HUDEP-2 (cell line): ENCODE data around the gene ARID1B.

Experiments used
- DNase-seq, 76 experiments: peaks; one replicate each; lab custom pipeline; 2025; ENCODE audit not compliant: unreplicated experiment in 76 of 76; lab: John Stamatoyannopoulos, UW

ARID1B gene

GRCh38 chr6:157063176-157063905 is 286.2 kb downstream of the ARID1B start:
- DNase-seq: no peak

GRCh38 chr6:157063923-157064322 is 286.7 kb downstream of the ARID1B start:
- no peak for DNase-seq

- no peak for DNase-seq
These were observed 287.3 kb downstream of the ARID1B start for GRCh38 chr6:157064502-157064901.

GRCh38 chr6:157065366-157065765 is 288.2 kb downstream of the ARID1B start:
- no peak for DNase-seq

GRCh38 chr6:157066781-157067491 is 289.8 kb downstream of the ARID1B start:
- no peak for DNase-seq

- no peak for DNase-seq
These were observed 290.3 kb downstream of the ARID1B start for GRCh38 chr6:157067507-157067906.

- no peak for DNase-seq
These were observed 291.6 kb downstream of the ARID1B start for GRCh38 chr6:157068691-157069324.

GRCh38 chr6:157069585-157069984 is 292.4 kb downstream of the ARID1B start:
- DNase-seq: no peak

- no peak for DNase-seq
These were observed 293.4 kb downstream of the ARID1B start for GRCh38 chr6:157070403-157071107.

- no peak for DNase-seq
These were observed 294.9 kb downstream of the ARID1B start for GRCh38 chr6:157072128-157072527.

GRCh38 chr6:157073596-157073995 is 296.4 kb downstream of the ARID1B start:
- no peak for DNase-seq

- DNase-seq: no peak
These were observed 297.8 kb downstream of the ARID1B start for GRCh38 chr6:157074969-157075368.

- DNase-seq: no peak
These were observed 298.6 kb downstream of the ARID1B start for GRCh38 chr6:157075549-157076450.

GRCh38 chr6:157076451-157076822 is 299.3 kb downstream of the ARID1B start:
- DNase-seq: no peak

GRCh38 chr6:157077251-157077650 is 300.1 kb downstream of the ARID1B start:
- no peak for DNase-seq

GRCh38 chr6:157078326-157078725 is 301.1 kb downstream of the ARID1B start:
- DNase-seq: no peak

GRCh38 chr6:157079277-157079676 is 302.1 kb downstream of the ARID1B start:
- no peak for DNase-seq

GRCh38 chr6:157079771-157080170 is 302.6 kb downstream of the ARID1B start:
- DNase-seq: no peak

GRCh38 chr6:157080986-157081391 is 303.8 kb downstream of the ARID1B start:
- DNase-seq: no peak

GRCh38 chr6:157083343-157083742 is 306.2 kb downstream of the ARID1B start:
- DNase-seq: no peak
